Panc1 (cell line): ENCODE data around the gene SCN7A.

Experiments used
- POLR2AphosphoS5 ChIP-seq: IDR thresholded peaks from 2 replicates; pipeline ENCODE4 v1.6.1; 2012; ENCODE audit warnings: mild to moderate bottlenecking, low read depth, low read length, moderate library complexity
- SIN3A ChIP-seq: IDR thresholded peaks from 2 replicates; pipeline ENCODE4 v1.6.1; 2012; ENCODE audit warnings: low read depth, mild to moderate bottlenecking, low read length, moderate library complexity, borderline replicate concordance; ENCODE audit not compliant: insufficient read depth
- TF ChIP-seq, protein P1 (sequence below): fragments of 450-650 bp; IDR thresholded peaks from 2 replicates; pipeline ENCODE4 v1.5.1; 2017; ENCODE audit warnings: mild to moderate bottlenecking
- TF ChIP-seq, protein P2 (sequence below), 2 experiments: IDR thresholded peaks; 2 replicates each; pipeline ENCODE4 v1.6.1; 2011 to 2012; ENCODE audit warnings: low read depth in 2 of 2, control low read depth in 1 of 2, low read length in 1 of 2, mild to moderate bottlenecking in 1 of 2, moderate library complexity in 1 of 2; ENCODE audit not compliant: insufficient read depth in 1 of 2

DNA sequence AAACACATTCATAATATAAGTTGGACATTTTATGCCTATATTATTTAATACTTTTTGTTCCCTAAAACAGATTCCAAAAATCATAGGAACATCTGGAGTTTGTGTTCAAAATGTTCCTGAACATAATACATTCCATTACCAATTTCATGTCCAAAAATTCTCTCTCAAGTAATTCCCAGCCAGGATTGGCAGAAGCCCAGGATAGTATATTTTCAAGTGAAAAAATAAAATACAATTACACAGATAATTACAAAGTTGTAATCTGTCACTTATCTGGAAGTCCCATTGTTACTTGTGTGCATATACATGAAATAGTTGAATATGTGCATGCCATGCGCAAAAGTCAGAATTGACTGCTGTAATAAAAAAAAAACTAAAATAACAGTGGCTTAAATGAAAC lies 5.2 kb upstream of the SCN7A start:
- TF ChIP-seq POLR2AphosphoS5 (no peak), SIN3A (no peak)
- TF ChIP-seq, protein P1, sequence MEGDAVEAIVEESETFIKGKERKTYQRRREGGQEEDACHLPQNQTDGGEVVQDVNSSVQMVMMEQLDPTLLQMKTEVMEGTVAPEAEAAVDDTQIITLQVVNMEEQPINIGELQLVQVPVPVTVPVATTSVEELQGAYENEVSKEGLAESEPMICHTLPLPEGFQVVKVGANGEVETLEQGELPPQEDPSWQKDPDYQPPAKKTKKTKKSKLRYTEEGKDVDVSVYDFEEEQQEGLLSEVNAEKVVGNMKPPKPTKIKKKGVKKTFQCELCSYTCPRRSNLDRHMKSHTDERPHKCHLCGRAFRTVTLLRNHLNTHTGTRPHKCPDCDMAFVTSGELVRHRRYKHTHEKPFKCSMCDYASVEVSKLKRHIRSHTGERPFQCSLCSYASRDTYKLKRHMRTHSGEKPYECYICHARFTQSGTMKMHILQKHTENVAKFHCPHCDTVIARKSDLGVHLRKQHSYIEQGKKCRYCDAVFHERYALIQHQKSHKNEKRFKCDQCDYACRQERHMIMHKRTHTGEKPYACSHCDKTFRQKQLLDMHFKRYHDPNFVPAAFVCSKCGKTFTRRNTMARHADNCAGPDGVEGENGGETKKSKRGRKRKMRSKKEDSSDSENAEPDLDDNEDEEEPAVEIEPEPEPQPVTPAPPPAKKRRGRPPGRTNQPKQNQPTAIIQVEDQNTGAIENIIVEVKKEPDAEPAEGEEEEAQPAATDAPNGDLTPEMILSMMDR = no peak
- TF ChIP-seq, protein P2, sequence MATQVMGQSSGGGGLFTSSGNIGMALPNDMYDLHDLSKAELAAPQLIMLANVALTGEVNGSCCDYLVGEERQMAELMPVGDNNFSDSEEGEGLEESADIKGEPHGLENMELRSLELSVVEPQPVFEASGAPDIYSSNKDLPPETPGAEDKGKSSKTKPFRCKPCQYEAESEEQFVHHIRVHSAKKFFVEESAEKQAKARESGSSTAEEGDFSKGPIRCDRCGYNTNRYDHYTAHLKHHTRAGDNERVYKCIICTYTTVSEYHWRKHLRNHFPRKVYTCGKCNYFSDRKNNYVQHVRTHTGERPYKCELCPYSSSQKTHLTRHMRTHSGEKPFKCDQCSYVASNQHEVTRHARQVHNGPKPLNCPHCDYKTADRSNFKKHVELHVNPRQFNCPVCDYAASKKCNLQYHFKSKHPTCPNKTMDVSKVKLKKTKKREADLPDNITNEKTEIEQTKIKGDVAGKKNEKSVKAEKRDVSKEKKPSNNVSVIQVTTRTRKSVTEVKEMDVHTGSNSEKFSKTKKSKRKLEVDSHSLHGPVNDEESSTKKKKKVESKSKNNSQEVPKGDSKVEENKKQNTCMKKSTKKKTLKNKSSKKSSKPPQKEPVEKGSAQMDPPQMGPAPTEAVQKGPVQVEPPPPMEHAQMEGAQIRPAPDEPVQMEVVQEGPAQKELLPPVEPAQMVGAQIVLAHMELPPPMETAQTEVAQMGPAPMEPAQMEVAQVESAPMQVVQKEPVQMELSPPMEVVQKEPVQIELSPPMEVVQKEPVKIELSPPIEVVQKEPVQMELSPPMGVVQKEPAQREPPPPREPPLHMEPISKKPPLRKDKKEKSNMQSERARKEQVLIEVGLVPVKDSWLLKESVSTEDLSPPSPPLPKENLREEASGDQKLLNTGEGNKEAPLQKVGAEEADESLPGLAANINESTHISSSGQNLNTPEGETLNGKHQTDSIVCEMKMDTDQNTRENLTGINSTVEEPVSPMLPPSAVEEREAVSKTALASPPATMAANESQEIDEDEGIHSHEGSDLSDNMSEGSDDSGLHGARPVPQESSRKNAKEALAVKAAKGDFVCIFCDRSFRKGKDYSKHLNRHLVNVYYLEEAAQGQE (IDR thresholded peaks at IDR 0.05; ENCODE audit: insufficient read depth in 1 of 2, low read depth in 2 of 2, low read length in 1 of 2) = no peak
